ENCODE data around the gene C2orf74. TPM values are rescaled to one million over a fixed set of nuclear protein-coding genes. Genes with fewer than 3 reads are reported as not detected.

C2orf74 gene
- 15.8 and 18.0 TPM in 2 replicates for total RNA-seq

GRCh38 chr2:61161888-61162287, at the start of gene C2orf74:
Gene C2orf74, plus strand, starts transcription at chr2:61162188. Its CDS starts 327 bp downstream, at chr2:61162515.

Other genes with a start within 250 kb of the C2orf74 start
- 14.0 and 16.6 TPM in 2 replicates for gene PEX13, start 144.5 kb upstream of the C2orf74 start, total RNA-seq
- gene PUS10, start 143.9 kb upstream of the C2orf74 start, total RNA-seq: 3.0 and 3.1 TPM in 2 replicates
- gene SANBR, start 96.3 kb upstream of the C2orf74 start, total RNA-seq: 3.7 and 4.6 TPM in 2 replicates

Measured in cardiac ventricle fibroblast (primary cell).